Thyroid gland (tissue), 4 donors: ENCODE measurements around the gene RPLP1.

Source experiments
- CTCF ChIP-seq, 6 experiments: fragments of 200-600 bp in 3 of 6; fragments of 450-650 bp in 3 of 6; sonication (generic) in 3 of 6; IDR thresholded peaks; one replicate each; pipeline ENCODE4 v1.5.1; 2016 to 2019; ENCODE audit warnings: antibody characterized with exemption in 6 of 6, mild to moderate bottlenecking in 2 of 6, inconsistent platforms in 1 of 6, moderate library complexity in 1 of 6
- POLR2A ChIP-seq, 2 donors: fragments of 450-650 bp; IDR thresholded peaks; one replicate each; pipeline ENCODE4 v1.6.1; 2017; ENCODE audit warnings: antibody characterized with exemption in 2 of 2, mild to moderate bottlenecking in 2 of 2, moderate library complexity in 1 of 2

DNA sequence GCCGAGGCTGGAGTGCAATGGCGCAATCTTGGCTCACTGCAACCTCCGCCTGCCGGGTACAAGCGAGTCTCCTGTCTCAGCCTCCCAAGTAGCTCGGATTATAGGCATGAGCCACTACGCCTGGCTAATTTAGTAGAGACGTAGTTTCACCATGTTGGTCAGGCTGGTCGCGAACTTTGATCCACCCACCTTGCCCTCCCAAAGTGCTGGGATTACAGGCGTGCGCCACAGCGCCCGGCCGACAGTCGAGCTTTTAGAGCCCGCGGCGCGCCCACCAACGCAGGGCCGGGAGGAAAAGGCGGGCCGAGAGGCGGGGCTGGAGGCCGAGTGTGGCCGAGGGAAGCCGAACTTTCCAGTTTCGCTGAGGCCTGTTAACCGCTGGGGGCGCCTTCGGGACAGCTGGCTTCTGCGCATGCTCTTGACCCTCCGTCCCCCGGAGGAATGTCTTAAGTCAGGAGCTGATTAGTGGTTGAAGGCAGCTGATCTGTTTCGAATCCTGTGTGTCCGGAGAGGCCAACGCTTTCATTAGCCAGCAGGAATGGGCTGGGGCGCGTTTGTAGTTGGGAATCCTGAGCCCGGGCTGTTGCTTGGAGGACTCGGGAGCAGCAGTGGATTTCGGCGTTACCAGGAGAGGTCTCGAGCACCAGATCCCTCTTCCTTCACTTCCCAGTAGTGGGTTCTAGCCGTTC is 10.0 kb downstream of the RPLP1 start:
- TF ChIP-seq POLR2A (IDR thresholded peaks at IDR 0.05) (peak; percentile 15 to 91), CTCF (IDR thresholded peaks at IDR 0.05) (peak; percentile 74 to 96 (median 86))
